H1 (cell line): Measurements from ENCODE around the gene ATP6V1E1.

Experiments used
- CBX5 ChIP-seq: fragments of 300-800, 300-1000 bp; sonication (generic); IDR thresholded peaks from 2 replicates; pipeline ENCODE4 v1.7.1; 2016; ENCODE audit warnings: antibody characterized with exemption, low read length, low read depth
- POLR2A ChIP-seq, 2 experiments: IDR thresholded peaks; 1 replicate in 1 of 2; 2 replicates in 1 of 2; pipeline ENCODE4 v1.6.1; 2011; ENCODE audit warnings: low read depth in 2 of 2, low read length in 2 of 2, mild to moderate bottlenecking in 2 of 2; ENCODE audit errors: control extremely low read depth in 1 of 2
- POLR2AphosphoS5 ChIP-seq: IDR thresholded peaks from 2 replicates; pipeline ENCODE4 v1.6.1; 2011; ENCODE audit warnings: low read depth, low read length
- RAD21 ChIP-seq, 2 experiments: IDR thresholded peaks in 1 of 2; conservative IDR thresholded peaks in 1 of 2; 2 replicates each; pipeline ENCODE4 v1.6.1; 2011; ENCODE audit warnings: low read depth in 2 of 2, low read length in 2 of 2, improper control_type of control experiment in 1 of 2, inconsistent platforms in 1 of 2, mild to moderate bottlenecking in 1 of 2, moderate library complexity in 1 of 2
- SIN3A ChIP-seq, 2 experiments: IDR thresholded peaks in 1 of 2; conservative IDR thresholded peaks in 1 of 2; 2 replicates each; pipeline ENCODE4 v1.6.1; 2011 to 2012; ENCODE audit warnings: low read length in 2 of 2, improper control_type of control experiment in 1 of 2, low read depth in 1 of 2, mild to moderate bottlenecking in 1 of 2
- TBP ChIP-seq: IDR thresholded peaks from 2 replicates; pipeline ENCODE4 v1.6.1; 2011; ENCODE audit warnings: low read depth, low read length, improper control_type of control experiment
- ZNF274 ChIP-seq: IDR thresholded peaks from 2 replicates; pipeline ENCODE4 v1.7.0; 2012; ENCODE audit warnings: low read length, borderline replicate concordance; ENCODE audit errors: extremely low read depth
- TF ChIP-seq, protein P1 (sequence below), 3 experiments: IDR thresholded peaks; 1 replicate in 2 of 3; 2 replicates in 1 of 3; pipeline versions ENCODE4 v1.5.1 to v1.6.1; 2011; ENCODE audit warnings: low read length in 3 of 3, mild to moderate bottlenecking in 3 of 3, inconsistent platforms in 2 of 3, low read depth in 1 of 3, moderate library complexity in 1 of 3; ENCODE audit not compliant: insufficient read depth in 1 of 3; ENCODE audit errors: control extremely low read depth in 1 of 3
- TF ChIP-seq, protein P2 (sequence below): IDR thresholded peaks from 2 replicates; pipeline ENCODE4 v1.6.1; 2011; ENCODE audit warnings: low read depth, mild to moderate bottlenecking, low read length; ENCODE audit not compliant: insufficient read depth
- TF ChIP-seq, protein P3 (sequence below): IDR thresholded peaks from 2 replicates; pipeline ENCODE4 v1.6.1; 2011; ENCODE audit warnings: low read length, improper control_type of control experiment
- TF ChIP-seq, protein P4 (sequence below): IDR thresholded peaks from 2 replicates; pipeline ENCODE4 v1.6.1; 2012; ENCODE audit warnings: inconsistent platforms

- no peak for TF ChIP-seq POLR2AphosphoS5
- no peak for TF ChIP-seq SIN3A (conservative IDR thresholded peaks at IDR 0.05 in 1 of 2, IDR thresholded peaks at IDR 0.05 in 1 of 2; ENCODE audit: low read depth in 1 of 2, low read length in 2 of 2)
- TF ChIP-seq RAD21 (IDR thresholded peaks at IDR 0.05 in 1 of 2, conservative IDR thresholded peaks at IDR 0.05 in 1 of 2; ENCODE audit: low read depth in 2 of 2, low read length in 2 of 2), result no peak
- TF ChIP-seq, protein P1, sequence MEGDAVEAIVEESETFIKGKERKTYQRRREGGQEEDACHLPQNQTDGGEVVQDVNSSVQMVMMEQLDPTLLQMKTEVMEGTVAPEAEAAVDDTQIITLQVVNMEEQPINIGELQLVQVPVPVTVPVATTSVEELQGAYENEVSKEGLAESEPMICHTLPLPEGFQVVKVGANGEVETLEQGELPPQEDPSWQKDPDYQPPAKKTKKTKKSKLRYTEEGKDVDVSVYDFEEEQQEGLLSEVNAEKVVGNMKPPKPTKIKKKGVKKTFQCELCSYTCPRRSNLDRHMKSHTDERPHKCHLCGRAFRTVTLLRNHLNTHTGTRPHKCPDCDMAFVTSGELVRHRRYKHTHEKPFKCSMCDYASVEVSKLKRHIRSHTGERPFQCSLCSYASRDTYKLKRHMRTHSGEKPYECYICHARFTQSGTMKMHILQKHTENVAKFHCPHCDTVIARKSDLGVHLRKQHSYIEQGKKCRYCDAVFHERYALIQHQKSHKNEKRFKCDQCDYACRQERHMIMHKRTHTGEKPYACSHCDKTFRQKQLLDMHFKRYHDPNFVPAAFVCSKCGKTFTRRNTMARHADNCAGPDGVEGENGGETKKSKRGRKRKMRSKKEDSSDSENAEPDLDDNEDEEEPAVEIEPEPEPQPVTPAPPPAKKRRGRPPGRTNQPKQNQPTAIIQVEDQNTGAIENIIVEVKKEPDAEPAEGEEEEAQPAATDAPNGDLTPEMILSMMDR (IDR thresholded peaks at IDR 0.05; ENCODE audit: control extremely low read depth in 1 of 3, insufficient read depth in 1 of 3, low read depth in 1 of 3, low read length in 3 of 3), result no peak
- TF ChIP-seq, protein P2, sequence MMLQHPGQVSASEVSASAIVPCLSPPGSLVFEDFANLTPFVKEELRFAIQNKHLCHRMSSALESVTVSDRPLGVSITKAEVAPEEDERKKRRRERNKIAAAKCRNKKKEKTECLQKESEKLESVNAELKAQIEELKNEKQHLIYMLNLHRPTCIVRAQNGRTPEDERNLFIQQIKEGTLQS, result no peak
- TF ChIP-seq, protein P3, sequence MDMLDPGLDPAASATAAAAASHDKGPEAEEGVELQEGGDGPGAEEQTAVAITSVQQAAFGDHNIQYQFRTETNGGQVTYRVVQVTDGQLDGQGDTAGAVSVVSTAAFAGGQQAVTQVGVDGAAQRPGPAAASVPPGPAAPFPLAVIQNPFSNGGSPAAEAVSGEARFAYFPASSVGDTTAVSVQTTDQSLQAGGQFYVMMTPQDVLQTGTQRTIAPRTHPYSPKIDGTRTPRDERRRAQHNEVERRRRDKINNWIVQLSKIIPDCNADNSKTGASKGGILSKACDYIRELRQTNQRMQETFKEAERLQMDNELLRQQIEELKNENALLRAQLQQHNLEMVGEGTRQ, result no peak
- TF ChIP-seq ZNF274, result no peak
- TF ChIP-seq POLR2A (IDR thresholded peaks at IDR 0.05; ENCODE audit: control extremely low read depth in 1 of 2, low read depth in 2 of 2, low read length in 2 of 2), result no peak
- TF ChIP-seq TBP, result no peak
- no peak for TF ChIP-seq CBX5
- TF ChIP-seq, protein P4, sequence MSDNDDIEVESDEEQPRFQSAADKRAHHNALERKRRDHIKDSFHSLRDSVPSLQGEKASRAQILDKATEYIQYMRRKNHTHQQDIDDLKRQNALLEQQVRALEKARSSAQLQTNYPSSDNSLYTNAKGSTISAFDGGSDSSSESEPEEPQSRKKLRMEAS, result no peak
Observed at GRCh38 chr22:17575681-17576080, 52.9 kb downstream of the ATP6V1E1 start.
